Panc1 (cell line): ENCODE measurements around the gene VAV3. TPM values are rescaled to one million over a fixed set of nuclear protein-coding genes. Genes with fewer than 3 reads are reported as not detected.

ENCODE experiments used
- ATAC-seq: fragments of 200-7000 bp; cut with Tn5 transposase; 2 replicates; pipeline ENCODE4 v1.9.1; 2020; ENCODE audit warnings: mild to moderate bottlenecking, moderate library complexity
- BruUV-seq: library from RNA; stranded (reverse); fragments of 400-500 nt; replicated peaks from 2 replicates; lab custom pipeline; 2021; lab: Mats Ljungman, UMichigan
- CTCF ChIA-PET: fragments of 300-600 bp; sonication (Branson Sonifier 250); formaldehyde crosslinking; loops from one replicate; lab custom pipeline; 2022; ENCODE audit warnings: antibody characterized with exemption; lab: Charles Lee
- POLR2A ChIA-PET: fragments of 300-600 bp; sonication (Branson Sonifier 250); formaldehyde crosslinking; loops from one replicate; lab custom pipeline; 2022; ENCODE audit warnings: antibody characterized with exemption; lab: Charles Lee
- DNase-seq: peaks from one replicate; pipeline ENCODE4 v3.0.0-alpha.2; 2010; ENCODE audit warnings: low read depth, low spot score
- H3K27ac ChIP-seq: 2 replicates; pipeline ENCODE4 v1.5.1; 2011; ENCODE audit warnings: mild to moderate bottlenecking, low read length, inconsistent platforms
- H3K27me3 ChIP-seq: fragments of 200-500 bp; sonication (Bioruptor generic); 2 replicates; pipeline ENCODE4 v1.6.0; 2014; ENCODE audit warnings: low read length, inconsistent platforms; ENCODE audit not compliant: control insufficient read depth, insufficient read depth
- H3K36me3 ChIP-seq: fragments of 200-500 bp; sonication (Bioruptor generic); 2 replicates; pipeline ENCODE4 v1.5.1; 2014; ENCODE audit warnings: inconsistent platforms, mild to moderate bottlenecking, low read length, moderate library complexity; ENCODE audit not compliant: control insufficient read depth, insufficient read depth
- H3K4me1 ChIP-seq: 2 replicates; pipeline ENCODE4 v1.5.1; 2011; ENCODE audit warnings: inconsistent platforms, mild to moderate bottlenecking, low read length, moderate library complexity; ENCODE audit not compliant: control insufficient read depth, insufficient read depth
- H3K4me3 ChIP-seq, 2 experiments: 2 replicates each; pipeline ENCODE4 v1.5.1; 2011 to 2012; ENCODE audit warnings: low read depth in 2 of 2, low read length in 2 of 2, mild to moderate bottlenecking in 2 of 2, inconsistent platforms in 1 of 2, moderate library complexity in 1 of 2
- H3K9me3 ChIP-seq: fragments of 200-500 bp; sonication (Bioruptor generic); 2 replicates; pipeline ENCODE4 v1.5.1; 2014; ENCODE audit warnings: low read depth, mild to moderate bottlenecking, inconsistent platforms, low read length, moderate library complexity; ENCODE audit not compliant: control insufficient read depth, insufficient read depth
- CTCF ChIP-seq: fragments of 450-650 bp; IDR thresholded peaks from 2 replicates; pipeline ENCODE4 v1.5.1; 2017; ENCODE audit warnings: mild to moderate bottlenecking
- POLR2AphosphoS5 ChIP-seq: IDR thresholded peaks from 2 replicates; pipeline ENCODE4 v1.6.1; 2012; ENCODE audit warnings: mild to moderate bottlenecking, low read depth, low read length, moderate library complexity
- REST ChIP-seq, 2 experiments: IDR thresholded peaks; 2 replicates each; pipeline ENCODE4 v1.6.1; 2011 to 2012; ENCODE audit warnings: low read depth in 2 of 2, control low read depth in 1 of 2, low read length in 1 of 2, mild to moderate bottlenecking in 1 of 2, moderate library complexity in 1 of 2; ENCODE audit not compliant: insufficient read depth in 1 of 2
- SIN3A ChIP-seq: IDR thresholded peaks from 2 replicates; pipeline ENCODE4 v1.6.1; 2012; ENCODE audit warnings: low read depth, mild to moderate bottlenecking, low read length, moderate library complexity, borderline replicate concordance; ENCODE audit not compliant: insufficient read depth
- TCF7L2 ChIP-seq: IDR thresholded peaks from 2 replicates; pipeline ENCODE4 v1.6.1; 2011; ENCODE audit warnings: mild to moderate bottlenecking, low read depth, low read length, inconsistent platforms
- in situ Hi-C: cut with HindIII; loops from 2 replicates; pipeline ENCODE4 v1.10.0; 2016; ENCODE audit warnings: low sequenced_read_pairs, low pct_unique_long_range_greater_than_20kb
- intact Hi-C: fragments of 100-400 bp; cut with micrococcal nuclease; formaldehyde crosslinking; loops from one replicate; pipeline ENCODE4 v1.10.0; 2022; ENCODE audit not compliant: unreplicated experiment
- total RNA-seq: library from RNA; stranded (reverse); gene quantifications from one replicate; pipeline ENCODE4 v1.2.1, GENCODE V29; 2021; ENCODE audit not compliant: unreplicated experiment

Gene VAV3
- total RNA-seq, 1 experiment from 2014 or later, result 0.23 TPM

GRCh38 chr1:107979926-107980325, 14.9 kb upstream of the VAV3 start:
- Histone ChIP-seq H3K9me3 (no peaks in the 10 kb centered on the region), H3K27ac (no peak overlapping the region), H3K4me1 (no peaks in the 10 kb centered on the region), H3K36me3 (no peaks in the 10 kb centered on the region), H3K4me3 (no peak overlapping the region), H3K27me3 (0 out of 2 replicates have a peak, but pooled peaks cover 4% of the 10 kb centered on the region)
- BruUV-seq, result no TSS peak
- in situ Hi-C loops (no loop called here), intact Hi-C loops (no loop called here)
- ATAC-seq (no peak), DNase-seq (no peak)
- ChIA-PET CTCF (no interaction called here), POLR2A (no interaction called here)
- no peak for TF ChIP-seq POLR2AphosphoS5
- TF ChIP-seq REST (IDR thresholded peaks at IDR 0.05; ENCODE audit: insufficient read depth in 1 of 2, low read depth in 2 of 2, low read length in 1 of 2), result no peak
- TF ChIP-seq CTCF, result no peak
- no peak for TF ChIP-seq SIN3A
- TF ChIP-seq TCF7L2, result no peak

GRCh38 chr1:107979088-107979487, 14.1 kb upstream of the VAV3 start:
- no peaks in the 10 kb centered on the region for H3K36me3 ChIP-seq
- POLR2A ChIA-PET, result no interaction called here
- TF ChIP-seq SIN3A (no peak), CTCF (no peak), REST (IDR thresholded peaks at IDR 0.05; ENCODE audit: insufficient read depth in 1 of 2, low read depth in 2 of 2, low read length in 1 of 2) (no peak), POLR2AphosphoS5 (no peak), TCF7L2 (no peak)
- in situ Hi-C loops (no loop called here), intact Hi-C loops (no loop called here)
- no peak overlapping the region for H3K4me3 ChIP-seq
- no peak for ATAC-seq
- H3K27me3 ChIP-seq, result 0 out of 2 replicates have a peak, but pooled peaks cover 4% of the 10 kb centered on the region
- BruUV-seq, result no TSS peak
- DNase-seq, result no peak
- no peaks in the 10 kb centered on the region for H3K4me1 ChIP-seq
- H3K9me3 ChIP-seq, result no peaks in the 10 kb centered on the region
- H3K27ac ChIP-seq, result no peak overlapping the region
- CTCF ChIA-PET, result no interaction called here
